Neural cell (in vitro differentiated cells): ENCODE data around the gene IL12RB2. TPM values are rescaled to one million over a fixed set of nuclear protein-coding genes. Genes with fewer than 3 reads are reported as not detected.

ENCODE experiments used
- H2AFZ ChIP-seq: fragments of 200-600, 300-800 bp; sonication (generic), shearing (Covaris generic); 2 replicates; pipeline ENCODE4 v1.6.0; 2014; ENCODE audit warnings: low read depth, mild to moderate bottlenecking, antibody characterized with exemption, low read length, moderate library complexity
- H3F3A ChIP-seq: fragments of 200-600 bp; shearing (Covaris generic); 2 replicates; pipeline ENCODE4 v1.6.1; 2016; ENCODE audit warnings: mild to moderate bottlenecking, moderate library complexity, mixed read lengths, antibody characterized with exemption, low read length; ENCODE audit not compliant: insufficient read depth, poor library complexity, severe bottlenecking
- H3K27ac ChIP-seq: fragments of 200-600, 300-800 bp; sonication (generic), shearing (Covaris generic); 2 replicates; pipeline ENCODE4 v1.5.1; 2014; ENCODE audit warnings: mild to moderate bottlenecking, low read length, moderate library complexity
- H3K27me3 ChIP-seq: fragments of 300-800, 200-600 bp; sonication (generic), shearing (Covaris generic); 2 replicates; pipeline ENCODE4 v1.6.0; 2014; ENCODE audit warnings: mild to moderate bottlenecking, low read depth, low read length, moderate library complexity; ENCODE audit not compliant: insufficient read depth
- H3K36me3 ChIP-seq: fragments of 300-800, 200-600 bp; sonication (generic), shearing (Covaris generic); 2 replicates; pipeline ENCODE4 v1.5.1; 2014; ENCODE audit warnings: mild to moderate bottlenecking, antibody characterized with exemption, low read length, moderate library complexity; ENCODE audit not compliant: insufficient read depth
- H3K4me2 ChIP-seq: fragments of 300-800, 200-600 bp; sonication (generic), shearing (Covaris generic); 2 replicates; pipeline ENCODE4 v1.6.0; 2014; ENCODE audit warnings: mild to moderate bottlenecking, low read length
- H3K4me3 ChIP-seq: fragments of 300-800, 200-600 bp; sonication (generic), shearing (Covaris generic); 2 replicates; pipeline ENCODE4 v1.5.1; 2014; ENCODE audit warnings: mild to moderate bottlenecking, low read length, moderate library complexity
- H3K79me2 ChIP-seq: fragments of 200-600 bp; shearing (Covaris generic); replicated peaks from 2 replicates; pipeline ENCODE4 v1.6.0; 2014; ENCODE audit warnings: mild to moderate bottlenecking, low read length, moderate library complexity; ENCODE audit not compliant: insufficient read depth
- H3K9ac ChIP-seq: fragments of 300-800, 200-600 bp; sonication (generic), shearing (Covaris generic); 2 replicates; pipeline ENCODE4 v1.6.1; 2016; ENCODE audit warnings: mild to moderate bottlenecking, low read length, mixed read lengths
- H3K9me2 ChIP-seq: fragments of 200-600 bp; shearing (Covaris generic); 2 replicates; pipeline ENCODE4 v1.6.1; 2016; ENCODE audit warnings: mild to moderate bottlenecking, low read length, mixed read lengths; ENCODE audit not compliant: insufficient read depth
- H3K9me3 ChIP-seq: fragments of 200-600, 300-800 bp; sonication (generic), shearing (Covaris generic); 2 replicates; pipeline ENCODE4 v1.6.1; 2016; ENCODE audit warnings: mild to moderate bottlenecking, mixed run types, low read length, moderate library complexity, mixed read lengths
- H4K20me1 ChIP-seq: fragments of 200-600 bp; shearing (Covaris generic); 2 replicates; pipeline ENCODE4 v1.6.1; 2016; ENCODE audit warnings: mild to moderate bottlenecking, mixed run types; ENCODE audit not compliant: insufficient read depth
- EP300 ChIP-seq: fragments of 450-650 bp; conservative IDR thresholded peaks from 2 replicates; pipeline ENCODE4 v1.6.1; 2014; ENCODE audit warnings: antibody characterized with exemption, mild to moderate bottlenecking, moderate library complexity; ENCODE audit not compliant: poor library complexity, severe bottlenecking
- EZH2 ChIP-seq: fragments of 200-600, 300-800 bp; shearing (Covaris generic), sonication (generic); IDR thresholded peaks from 2 replicates; pipeline ENCODE4 v1.6.1; 2014; ENCODE audit warnings: antibody characterized with exemption, low read length, borderline replicate concordance, mild to moderate bottlenecking; ENCODE audit not compliant: insufficient read depth, poor library complexity, severe bottlenecking
- MXI1 ChIP-seq: fragments of 450-650 bp; conservative IDR thresholded peaks from 2 replicates; pipeline ENCODE4 v1.6.1; 2014; ENCODE audit warnings: antibody characterized with exemption, mild to moderate bottlenecking; ENCODE audit not compliant: poor library complexity, severe bottlenecking
- POLR2AphosphoS5 ChIP-seq: IDR thresholded peaks from 2 replicates; pipeline ENCODE4 v1.6.1; 2012
- RAD21 ChIP-seq: fragments of 450-650 bp; conservative IDR thresholded peaks from 2 replicates; pipeline ENCODE4 v1.6.1; 2014; ENCODE audit warnings: antibody characterized with exemption, mild to moderate bottlenecking, moderate library complexity
- SMC3 ChIP-seq: fragments of 450-650 bp; conservative IDR thresholded peaks from 2 replicates; pipeline ENCODE4 v1.6.1; 2014; ENCODE audit warnings: antibody characterized with exemption, mild to moderate bottlenecking, moderate library complexity; ENCODE audit not compliant: poor library complexity
- TAF1 ChIP-seq: IDR thresholded peaks from 2 replicates; pipeline ENCODE4 v1.6.1; 2012; ENCODE audit warnings: low read depth
- polyA plus RNA-seq: library from polyadenylated mRNA; depleted of rRNA; stranded (reverse); fragments of >200 nt; gene quantifications from 2 replicates; pipeline ENCODE4 v1.2.3, GENCODE V29; 2014
- TF ChIP-seq, protein P1 (sequence below): fragments of 450-650 bp; IDR thresholded peaks from 2 replicates; pipeline ENCODE4 v1.5.1; 2014; ENCODE audit warnings: antibody characterized with exemption, mild to moderate bottlenecking, moderate library complexity; ENCODE audit not compliant: poor library complexity, severe bottlenecking
- TF ChIP-seq, protein P2 (sequence below): IDR thresholded peaks from 2 replicates; pipeline ENCODE4 v1.6.1; 2012; ENCODE audit warnings: borderline replicate concordance

The IL12RB2 gene
- polyA plus RNA-seq, 1 donor from 2014 or later = not detected

DNA sequence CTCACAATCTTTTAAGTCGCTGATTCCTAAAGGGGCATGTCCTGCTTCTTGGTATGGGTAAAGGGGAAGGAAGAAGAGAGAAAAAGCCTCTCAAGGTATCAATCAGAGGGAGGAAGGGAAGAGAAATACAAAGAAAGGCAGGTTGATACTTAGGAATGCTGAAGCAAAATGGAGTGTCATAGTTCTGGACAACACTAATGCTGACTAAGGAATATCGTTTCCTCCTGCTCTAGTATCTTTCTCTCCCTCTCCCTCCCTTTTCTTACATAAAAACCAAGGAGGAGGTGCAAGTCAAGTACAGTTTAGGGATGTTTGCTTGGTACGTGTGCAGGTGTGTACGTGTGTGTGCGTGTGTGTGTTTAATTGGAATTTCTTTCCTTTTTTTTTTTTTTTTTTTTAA is 44.9 kb upstream of the IL12RB2 start:
- no peaks in the 10 kb centered on the region for H3K9me2 ChIP-seq
- H3K36me3 ChIP-seq = no peaks in the 10 kb centered on the region
- H4K20me1 ChIP-seq = no peaks in the 10 kb centered on the region
- no peaks in the 10 kb centered on the region for H3F3A ChIP-seq
- no peak overlapping the region for H3K4me3 ChIP-seq
- no peak overlapping the region for H3K9ac ChIP-seq
- H3K9me3 ChIP-seq = no peaks in the 10 kb centered on the region
- no peaks in the 10 kb centered on the region for H3K79me2 ChIP-seq
- H2AFZ ChIP-seq = no peak overlapping the region
- TF ChIP-seq RAD21 (no peak), TAF1 (no peak), SMC3 (no peak), EZH2 (no peak), EP300 (no peak), POLR2AphosphoS5 (no peak), MXI1 (no peak)
- H3K27me3 ChIP-seq = no peaks in the 10 kb centered on the region
- no peak overlapping the region for H3K27ac ChIP-seq
- H3K4me2 ChIP-seq = no peak overlapping the region

DNA sequence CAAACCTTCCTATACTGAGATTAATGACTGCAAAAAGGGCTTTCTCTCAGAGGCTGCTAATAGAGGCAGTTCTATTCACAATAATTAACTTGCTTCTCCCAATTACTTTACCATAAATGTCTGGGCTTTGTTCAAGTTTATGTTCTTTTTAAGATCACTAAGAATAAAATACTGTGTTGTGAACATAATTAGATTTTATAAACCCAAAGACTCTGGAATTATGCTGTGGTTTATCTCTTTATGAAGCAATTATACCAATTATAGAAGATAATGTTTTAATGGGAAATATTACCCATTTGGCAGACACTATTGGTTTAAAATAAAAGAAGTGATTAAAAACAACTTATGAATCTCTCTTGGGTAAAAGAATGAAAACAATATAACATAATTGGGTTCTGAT is 43.5 kb upstream of the IL12RB2 start:
- no peak overlapping the region for H3K4me2 ChIP-seq
- no peak overlapping the region for H3K27ac ChIP-seq
- no peaks in the 10 kb centered on the region for H3K9me3 ChIP-seq
- no peaks in the 10 kb centered on the region for H3K79me2 ChIP-seq
- H3K4me3 ChIP-seq = no peak overlapping the region
- TF ChIP-seq TAF1 (no peak), RAD21 (no peak), EZH2 (no peak), EP300 (no peak), SMC3 (no peak), MXI1 (no peak), POLR2AphosphoS5 (no peak)
- TF ChIP-seq, protein P1, sequence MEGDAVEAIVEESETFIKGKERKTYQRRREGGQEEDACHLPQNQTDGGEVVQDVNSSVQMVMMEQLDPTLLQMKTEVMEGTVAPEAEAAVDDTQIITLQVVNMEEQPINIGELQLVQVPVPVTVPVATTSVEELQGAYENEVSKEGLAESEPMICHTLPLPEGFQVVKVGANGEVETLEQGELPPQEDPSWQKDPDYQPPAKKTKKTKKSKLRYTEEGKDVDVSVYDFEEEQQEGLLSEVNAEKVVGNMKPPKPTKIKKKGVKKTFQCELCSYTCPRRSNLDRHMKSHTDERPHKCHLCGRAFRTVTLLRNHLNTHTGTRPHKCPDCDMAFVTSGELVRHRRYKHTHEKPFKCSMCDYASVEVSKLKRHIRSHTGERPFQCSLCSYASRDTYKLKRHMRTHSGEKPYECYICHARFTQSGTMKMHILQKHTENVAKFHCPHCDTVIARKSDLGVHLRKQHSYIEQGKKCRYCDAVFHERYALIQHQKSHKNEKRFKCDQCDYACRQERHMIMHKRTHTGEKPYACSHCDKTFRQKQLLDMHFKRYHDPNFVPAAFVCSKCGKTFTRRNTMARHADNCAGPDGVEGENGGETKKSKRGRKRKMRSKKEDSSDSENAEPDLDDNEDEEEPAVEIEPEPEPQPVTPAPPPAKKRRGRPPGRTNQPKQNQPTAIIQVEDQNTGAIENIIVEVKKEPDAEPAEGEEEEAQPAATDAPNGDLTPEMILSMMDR = no peak
- TF ChIP-seq, protein P2, sequence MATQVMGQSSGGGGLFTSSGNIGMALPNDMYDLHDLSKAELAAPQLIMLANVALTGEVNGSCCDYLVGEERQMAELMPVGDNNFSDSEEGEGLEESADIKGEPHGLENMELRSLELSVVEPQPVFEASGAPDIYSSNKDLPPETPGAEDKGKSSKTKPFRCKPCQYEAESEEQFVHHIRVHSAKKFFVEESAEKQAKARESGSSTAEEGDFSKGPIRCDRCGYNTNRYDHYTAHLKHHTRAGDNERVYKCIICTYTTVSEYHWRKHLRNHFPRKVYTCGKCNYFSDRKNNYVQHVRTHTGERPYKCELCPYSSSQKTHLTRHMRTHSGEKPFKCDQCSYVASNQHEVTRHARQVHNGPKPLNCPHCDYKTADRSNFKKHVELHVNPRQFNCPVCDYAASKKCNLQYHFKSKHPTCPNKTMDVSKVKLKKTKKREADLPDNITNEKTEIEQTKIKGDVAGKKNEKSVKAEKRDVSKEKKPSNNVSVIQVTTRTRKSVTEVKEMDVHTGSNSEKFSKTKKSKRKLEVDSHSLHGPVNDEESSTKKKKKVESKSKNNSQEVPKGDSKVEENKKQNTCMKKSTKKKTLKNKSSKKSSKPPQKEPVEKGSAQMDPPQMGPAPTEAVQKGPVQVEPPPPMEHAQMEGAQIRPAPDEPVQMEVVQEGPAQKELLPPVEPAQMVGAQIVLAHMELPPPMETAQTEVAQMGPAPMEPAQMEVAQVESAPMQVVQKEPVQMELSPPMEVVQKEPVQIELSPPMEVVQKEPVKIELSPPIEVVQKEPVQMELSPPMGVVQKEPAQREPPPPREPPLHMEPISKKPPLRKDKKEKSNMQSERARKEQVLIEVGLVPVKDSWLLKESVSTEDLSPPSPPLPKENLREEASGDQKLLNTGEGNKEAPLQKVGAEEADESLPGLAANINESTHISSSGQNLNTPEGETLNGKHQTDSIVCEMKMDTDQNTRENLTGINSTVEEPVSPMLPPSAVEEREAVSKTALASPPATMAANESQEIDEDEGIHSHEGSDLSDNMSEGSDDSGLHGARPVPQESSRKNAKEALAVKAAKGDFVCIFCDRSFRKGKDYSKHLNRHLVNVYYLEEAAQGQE = no peak
- no peaks in the 10 kb centered on the region for H3F3A ChIP-seq
- no peak overlapping the region for H2AFZ ChIP-seq
- H3K9me2 ChIP-seq = no peaks in the 10 kb centered on the region
- H3K9ac ChIP-seq = no peak overlapping the region
- no peaks in the 10 kb centered on the region for H4K20me1 ChIP-seq
- H3K36me3 ChIP-seq = no peaks in the 10 kb centered on the region
- H3K27me3 ChIP-seq = no peaks in the 10 kb centered on the region
